H1 (cell line): ENCODE data around the gene KTN1. TPM values are rescaled to one million over a fixed set of nuclear protein-coding genes. Genes with fewer than 3 reads are reported as not detected.

Experiments used
- CTCF ChIA-PET: fragments of 300-600 bp; sonication (Branson Sonifier 250); formaldehyde crosslinking; loops from one replicate; lab custom pipeline; 2021; ENCODE audit not compliant: partially characterized antibody; lab: Charles Lee
- POLR2A ChIA-PET: fragments of 300-600 bp; sonication (Branson Sonifier 250); formaldehyde crosslinking; loops from one replicate; lab custom pipeline; 2021; ENCODE audit warnings: inconsistent platforms; ENCODE audit not compliant: partially characterized antibody; lab: Charles Lee
- DNase-seq, 2 experiments: peaks; one replicate each; pipeline versions ENCODE4 v3.0.0 to v3.0.0-alpha.2; 2010 to 2022; ENCODE audit warnings: low spot score in 2 of 2, low read depth in 1 of 2, mixed read lengths in 1 of 2
- FAIRE-seq: peaks from 2 replicates; lab custom pipeline; 2011; peaks lifted over from hg19 to GRCh38; lab: Jason Lieb, UNC
- H2AFZ ChIP-seq: 2 replicates; pipeline ENCODE4 v1.8.1; 2012; ENCODE audit warnings: low read length, inconsistent platforms
- H2AK5ac ChIP-seq: 2 replicates; pipeline ENCODE4 v1.6.1; 2013; ENCODE audit warnings: low read depth, low read length
- H2BK120ac ChIP-seq: replicated peaks from 2 replicates; pipeline ENCODE3; 2013; ENCODE audit warnings: low read depth, low read length, inconsistent platforms
- H2BK12ac ChIP-seq: 2 replicates; pipeline ENCODE4 v1.6.1; 2013; ENCODE audit warnings: low read depth, low read length
- H2BK15ac ChIP-seq: 2 replicates; pipeline ENCODE4 v1.6.1; 2013; ENCODE audit warnings: low read length
- H2BK20ac ChIP-seq: 2 replicates; pipeline ENCODE4 v1.6.1; 2013; ENCODE audit warnings: low read length
- H2BK5ac ChIP-seq: 2 replicates; pipeline ENCODE4 v1.6.1; 2013; ENCODE audit warnings: low read depth, low read length
- H3K14ac ChIP-seq: 2 replicates; pipeline ENCODE4 v1.6.1; 2013; ENCODE audit warnings: inconsistent platforms; ENCODE audit not compliant: insufficient read length
- H3K18ac ChIP-seq: 2 replicates; pipeline ENCODE4 v1.6.1; 2013; ENCODE audit warnings: low read length; ENCODE audit errors: extremely low read depth
- H3K23ac ChIP-seq: 2 replicates; pipeline ENCODE4 v1.6.1; 2013; ENCODE audit warnings: inconsistent platforms; ENCODE audit not compliant: insufficient read length
- H3K23me2 ChIP-seq: 2 replicates; pipeline ENCODE4 v1.6.1; 2013; ENCODE audit warnings: low read depth, low read length
- H3K27ac ChIP-seq: 2 replicates; pipeline ENCODE4 v1.6.1; 2011; ENCODE audit warnings: low read depth, low read length, inconsistent platforms
- H3K27me3 ChIP-seq, 4 experiments: replicated peaks in 1 of 4; 1 replicate in 1 of 4; 2 replicates in 3 of 4; pipeline versions ENCODE4 v1.6.1 to v1.8.1; 2011 to 2013; ENCODE audit warnings: low read length in 3 of 4, mild to moderate bottlenecking in 3 of 4, inconsistent platforms in 2 of 4, mixed read lengths in 2 of 4, moderate library complexity in 1 of 4; ENCODE audit not compliant: control insufficient read depth in 3 of 4, insufficient read depth in 3 of 4; ENCODE audit errors: extremely low read depth in 1 of 4
- H3K36me3 ChIP-seq, 4 experiments: 2 replicates each; pipeline versions ENCODE4 v1.6.1 to v1.8.1; 2011 to 2013; ENCODE audit warnings: mild to moderate bottlenecking in 4 of 4, low read length in 3 of 4, moderate library complexity in 2 of 4, control low read depth in 1 of 4, inconsistent platforms in 1 of 4; ENCODE audit not compliant: insufficient read depth in 4 of 4, control insufficient read depth in 2 of 4
- H3K4ac ChIP-seq: replicated peaks from 2 replicates; pipeline ENCODE3; 2013; ENCODE audit warnings: low read length, low read depth, mixed read lengths, inconsistent platforms; ENCODE audit not compliant: insufficient read length
- H3K4me1 ChIP-seq, 4 experiments: replicated peaks in 1 of 4; 1 replicate in 1 of 4; 2 replicates in 3 of 4; pipeline versions ENCODE4 v1.6.1 to v1.8.1; 2011 to 2013; ENCODE audit warnings: low read length in 3 of 4, inconsistent platforms in 2 of 4, mixed read lengths in 1 of 4; ENCODE audit not compliant: insufficient read depth in 4 of 4, control insufficient read depth in 3 of 4
- H3K4me2 ChIP-seq, 2 experiments: 2 replicates each; pipeline versions ENCODE4 v1.6.1 to v1.8.1; 2011 to 2013; ENCODE audit warnings: low read depth in 2 of 2, low read length in 2 of 2, control low read depth in 1 of 2, inconsistent platforms in 1 of 2, mild to moderate bottlenecking in 1 of 2; ENCODE audit not compliant: insufficient read depth in 1 of 2
- H3K4me3 ChIP-seq, 4 experiments: fragments of 200-600, 300-600 bp in 1 of 4; sonication (generic), shearing (Covaris generic), sonication (Bioruptor Twin) in 1 of 4; 2 replicates each; pipeline versions ENCODE4 v1.5.1 to v1.8.1; 2011 to 2016; ENCODE audit warnings: low read length in 4 of 4, low read depth in 3 of 4, control low read depth in 2 of 4, inconsistent platforms in 2 of 4, mild to moderate bottlenecking in 2 of 4, mixed read lengths in 1 of 4, moderate library complexity in 1 of 4; ENCODE audit not compliant: insufficient read depth in 2 of 4; ENCODE audit errors: extremely low read depth in 1 of 4
- H3K56ac ChIP-seq: replicated peaks from 2 replicates; pipeline ENCODE3; 2013; ENCODE audit warnings: low read depth, mild to moderate bottlenecking, mixed read lengths, low read length, inconsistent platforms; ENCODE audit not compliant: insufficient read length
- H3K79me1 ChIP-seq: 2 replicates; pipeline ENCODE4 v1.6.1; 2013; ENCODE audit warnings: low read depth, low read length, control low read depth
- H3K79me2 ChIP-seq, 2 experiments: 2 replicates each; pipeline versions ENCODE4 v1.6.1 to v1.8.1; 2012 to 2013; ENCODE audit warnings: low read length in 2 of 2, mild to moderate bottlenecking in 2 of 2, inconsistent platforms in 1 of 2; ENCODE audit not compliant: insufficient read depth in 2 of 2, control insufficient read depth in 1 of 2
- H3K9ac ChIP-seq, 4 experiments: replicated peaks in 1 of 4; 1 replicate in 1 of 4; 2 replicates in 3 of 4; pipeline versions ENCODE4 v1.6.1 to v1.8.1; 2011 to 2013; ENCODE audit warnings: low read depth in 3 of 4, low read length in 3 of 4, control low read depth in 2 of 4, mild to moderate bottlenecking in 2 of 4, moderate library complexity in 2 of 4, inconsistent platforms in 1 of 4; ENCODE audit errors: extremely low read depth in 1 of 4
- H3K9me3 ChIP-seq, 2 experiments: 2 replicates each; pipeline versions ENCODE4 v1.6.1 to v1.8.1; 2012 to 2013; ENCODE audit warnings: mild to moderate bottlenecking in 2 of 2, moderate library complexity in 2 of 2, control low read depth in 1 of 2, inconsistent platforms in 1 of 2, low read depth in 1 of 2, low read length in 1 of 2, mixed read lengths in 1 of 2; ENCODE audit not compliant: insufficient read depth in 2 of 2
- H4K20me1 ChIP-seq, 2 experiments: replicated peaks in 1 of 2; 2 replicates each; pipeline versions ENCODE3 to v1.8.1; 2011 to 2013; ENCODE audit warnings: inconsistent platforms in 2 of 2, low read length in 2 of 2, mild to moderate bottlenecking in 1 of 2; ENCODE audit not compliant: insufficient read depth in 2 of 2, control insufficient read depth in 1 of 2
- H4K5ac ChIP-seq: 2 replicates; pipeline ENCODE4 v1.6.1; 2013; ENCODE audit warnings: low read length, low read depth, mixed read lengths, inconsistent platforms; ENCODE audit not compliant: insufficient read length
- H4K8ac ChIP-seq: 2 replicates; pipeline ENCODE4 v1.8.0; 2013; ENCODE audit warnings: mild to moderate bottlenecking, moderate library complexity, low read length, inconsistent platforms; ENCODE audit not compliant: insufficient read depth; ENCODE audit errors: extremely low read depth
- H4K91ac ChIP-seq: replicated peaks from 2 replicates; pipeline ENCODE3; 2013; ENCODE audit warnings: low read length, mixed read lengths, inconsistent platforms; ENCODE audit not compliant: insufficient read length
- BACH1 ChIP-seq: IDR thresholded peaks from 2 replicates; pipeline ENCODE4 v1.6.1; 2012; ENCODE audit warnings: low read length, improper control_type of control experiment
- CBX8 ChIP-seq: fragments of 300-800, 300-1000 bp; sonication (generic); IDR thresholded peaks from 2 replicates; pipeline ENCODE4 v1.7.1; 2016; ENCODE audit warnings: low read depth, low read length, borderline replicate concordance
- HDAC2 ChIP-seq, 2 experiments: fragments of 300-600 bp in 1 of 2; sonication (generic) in 1 of 2; IDR thresholded peaks; 2 replicates each; pipeline ENCODE4 v1.6.1; 2011 to 2012; ENCODE audit warnings: low read depth in 2 of 2, low read length in 2 of 2, mild to moderate bottlenecking in 2 of 2, moderate library complexity in 2 of 2, borderline replicate concordance in 1 of 2, inconsistent platforms in 1 of 2
- SAP30 ChIP-seq: fragments of 300-600 bp; sonication (generic); IDR thresholded peaks from 2 replicates; pipeline ENCODE4 v1.7.1; 2012; ENCODE audit warnings: low read length, moderate library complexity, mild to moderate bottlenecking, inconsistent platforms; ENCODE audit not compliant: insufficient read depth, insufficient replicate concordance
- SP1 ChIP-seq: IDR thresholded peaks from 2 replicates; pipeline ENCODE4 v1.6.1; 2011; ENCODE audit warnings: low read depth, low read length
- WGBS, 2 experiments: shearing (Covaris generic) in 1 of 2; methylation state at CpG; one replicate each; pipeline versions ENCODE4 v1.1.6 to v1.1.7; 2013 to 2015; ENCODE audit warnings: low lambda C conversion rate in 2 of 2, mixed read lengths in 2 of 2, inconsistent platforms in 1 of 2, low coverage in 1 of 2, missing lambda C conversion rate in 1 of 2; ENCODE audit not compliant: insufficient replicate concordance in 2 of 2, insufficient coverage in 1 of 2, insufficient read length in 1 of 2; ENCODE audit errors: extremely low coverage in 1 of 2, missing lambda C conversion rate in 1 of 2; 5-methylcytosine and 5-hydroxymethylcytosine counted together
- polyA plus RNA-seq, 7 experiments: library from polyadenylated mRNA; depleted of rRNA in 3 of 7; stranded (reverse) in 5 of 7; unstranded in 2 of 7; fragments of >200 nt in 5 of 7; fragments of 200-250 nt in 2 of 7; gene quantifications; 1 replicate in 5 of 7; 2 replicates in 1 of 7; 4 replicates in 1 of 7; pipeline versions ENCODE4 v1.2.1 to v1.2.3, GENCODE V29; 2011 to 2013; ENCODE audit warnings: missing spikeins in 2 of 7, mixed read lengths in 2 of 7
- total RNA-seq: library from RNA; stranded (reverse); fragmentation: NEBNext Ultra II Directional; extraction: Animal tissue kit (Norgen Biotek cat#: 25700); gene quantifications from 2 replicates; pipeline ENCODE4 v1.2.1, GENCODE V29; 2021

Gene KTN1
- total and polyA plus RNA-seq, 2 of the 8 experiments (the other 6 are each of a cell fraction or from before 2014, with no cell fraction given), result 15.4 to 151 TPM

DNA sequence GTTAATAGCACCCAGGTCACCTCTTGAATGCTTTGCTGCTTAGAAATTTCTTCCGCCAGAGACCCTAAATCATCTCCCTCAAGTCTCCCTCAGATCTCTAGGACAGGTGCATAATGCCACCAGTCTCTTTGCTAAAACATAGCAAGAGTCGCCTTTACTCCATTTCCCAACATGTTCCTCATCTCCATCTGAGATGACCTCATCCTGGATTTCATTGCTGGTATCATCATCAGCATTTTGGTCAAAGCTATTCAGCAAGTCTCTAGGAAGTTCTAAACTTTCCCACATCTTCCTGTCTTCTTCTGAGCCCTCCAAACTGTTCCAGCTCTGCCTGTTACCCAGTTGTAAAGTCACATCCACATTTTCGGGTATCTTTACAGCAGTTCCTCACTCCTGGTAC, 41.0 kb downstream of the KTN1 start:
- H4K91ac ChIP-seq, result no peak overlapping the region
- no peaks in the 10 kb centered on the region for H3K27me3 ChIP-seq
- H2BK20ac ChIP-seq, result no peak overlapping the region
- H3K9ac ChIP-seq, result no peak overlapping the region
- ChIA-PET POLR2A (no interaction called here), CTCF (no interaction called here)
- H2BK120ac ChIP-seq, result no peak overlapping the region
- no peak for FAIRE-seq
- H3K23me2 ChIP-seq, result no peaks in the 10 kb centered on the region; the same call in 1 of the 2 replicates
- no peak for DNase-seq
- no peak overlapping the region for H2AFZ ChIP-seq
- no peak overlapping the region for H2BK5ac ChIP-seq
- no peak overlapping the region for H2AK5ac ChIP-seq
- H4K20me1 ChIP-seq, result no peaks in the 10 kb centered on the region
- no peaks in the 10 kb centered on the region for H3K4me1 ChIP-seq
- H3K79me2 ChIP-seq, result no peaks in the 10 kb centered on the region
- H3K36me3 ChIP-seq, result peaks cover 16 to 65% (median 49%) of the 10 kb centered on the region in 4 experiments
- H4K8ac ChIP-seq, result no peak overlapping the region
- no peak overlapping the region for H2BK15ac ChIP-seq
- no peak overlapping the region for H3K4ac ChIP-seq
- H3K18ac ChIP-seq, result no peak overlapping the region
- no peak overlapping the region for H3K23ac ChIP-seq
- H3K79me1 ChIP-seq, result no peaks in the 10 kb centered on the region
- no peak overlapping the region for H4K5ac ChIP-seq
- no peak overlapping the region for H3K4me3 ChIP-seq
- H3K14ac ChIP-seq, result no peak overlapping the region
- no peak overlapping the region for H2BK12ac ChIP-seq
- H3K9me3 ChIP-seq, result peaks cover 12 to 17% of the 10 kb centered on the region in 2 experiments
- no peak overlapping the region for H3K27ac ChIP-seq
- H3K4me2 ChIP-seq, result no peak overlapping the region
- H3K56ac ChIP-seq, result no peak overlapping the region
- 85% methylated on average over 3 of the region's 3 CpGs; no CpG with 5 or more reads in 1 of the 2 experiments for WGBS, 2 experiments
- no peak for TF ChIP-seq SAP30
- no peak for TF ChIP-seq SP1
- TF ChIP-seq HDAC2 (IDR thresholded peaks at IDR 0.05; ENCODE audit: borderline replicate concordance in 1 of 2, low read depth in 2 of 2, low read length in 2 of 2), result no peak
- no peak for TF ChIP-seq BACH1
- no peak for TF ChIP-seq CBX8
